Endothelial cell of umbilical vein (primary cell): ENCODE measurements around the gene NELFCD. TPM values are rescaled to one million over a fixed set of nuclear protein-coding genes. Genes with fewer than 3 reads are reported as not detected.

Experiments used
- BruUV-seq: library from RNA; stranded (reverse); fragments of 400-500 nt; replicated peaks from 2 replicates; lab custom pipeline; 2021; lab: Mats Ljungman, UMichigan
- CTCF ChIA-PET: fragments of 300-600, 350-600 bp; sonication (Branson Sonifier 250); formaldehyde crosslinking; loops from one replicate; lab custom pipeline; 2021; ENCODE audit warnings: antibody characterized with exemption, inconsistent platforms; lab: Charles Lee
- POLR2A ChIA-PET: fragments of 300-600, 350-600 bp; sonication (Branson Sonifier 250); formaldehyde crosslinking; loops from one replicate; lab custom pipeline; 2021; ENCODE audit warnings: antibody characterized with exemption, inconsistent platforms; lab: Charles Lee
- DNase-seq: peaks from one replicate; pipeline ENCODE4 v3.0.0-alpha.2; 2011; ENCODE audit warnings: low read depth, low spot score
- FAIRE-seq: peaks from 2 replicates; lab custom pipeline; 2011; peaks lifted over from hg19 to GRCh38; lab: Jason Lieb, UNC
- H2AFZ ChIP-seq: 2 replicates; pipeline ENCODE4 v1.6.0; 2012; ENCODE audit warnings: low read depth, low read length, control low read depth, inconsistent platforms
- H3K27ac ChIP-seq: 2 replicates; pipeline ENCODE4 v1.5.1; 2011; ENCODE audit warnings: low read depth, mild to moderate bottlenecking, control low read depth, low read length, moderate library complexity; ENCODE audit not compliant: insufficient read depth
- H3K27me3 ChIP-seq, 2 experiments: 2 replicates each; pipeline versions ENCODE4 v1.6.0 to v1.6.1; 2011; ENCODE audit warnings: low read length in 2 of 2, mixed read lengths in 1 of 2; ENCODE audit not compliant: control insufficient read depth in 2 of 2, insufficient read depth in 2 of 2
- H3K36me3 ChIP-seq, 2 experiments: 2 replicates in 1 of 2; 3 replicates in 1 of 2; pipeline ENCODE4 v1.5.1; 2011; ENCODE audit warnings: low read length in 2 of 2, mild to moderate bottlenecking in 1 of 2, moderate library complexity in 1 of 2; ENCODE audit not compliant: control insufficient read depth in 2 of 2, insufficient read depth in 2 of 2; ENCODE audit errors: extremely low read depth in 1 of 2
- H3K4me1 ChIP-seq: 3 replicates; pipeline ENCODE4 v1.5.1; 2011; ENCODE audit warnings: mild to moderate bottlenecking, low read length; ENCODE audit not compliant: control insufficient read depth, insufficient read depth; ENCODE audit errors: extremely low read depth
- H3K4me2 ChIP-seq: 2 replicates; pipeline ENCODE4 v1.6.1; 2011; ENCODE audit warnings: low read length, control low read depth, mixed read lengths; ENCODE audit not compliant: insufficient read depth
- H3K4me3 ChIP-seq, 3 experiments: fragments of 200-600 bp in 1 of 3; sonication (generic), shearing (Covaris generic) in 1 of 3; replicated peaks in 1 of 3; 2 replicates each; pipeline ENCODE4 v1.5.1; 2011 to 2016; ENCODE audit warnings: control low read depth in 3 of 3, low read length in 3 of 3, mild to moderate bottlenecking in 2 of 3, inconsistent platforms in 1 of 3, low read depth in 1 of 3, moderate library complexity in 1 of 3; ENCODE audit not compliant: insufficient read depth in 1 of 3
- H3K79me2 ChIP-seq: 2 replicates; pipeline ENCODE4 v1.6.0; 2012; ENCODE audit warnings: low read length, inconsistent platforms; ENCODE audit not compliant: control insufficient read depth, insufficient read depth
- H3K9ac ChIP-seq: replicated peaks from 2 replicates; pipeline ENCODE3; 2011; ENCODE audit warnings: low read length, control low read depth; ENCODE audit not compliant: insufficient read depth; ENCODE audit errors: extremely low read depth
- H3K9me1 ChIP-seq: replicated peaks from 3 replicates; pipeline ENCODE4 v1.6.0; 2011; ENCODE audit warnings: mild to moderate bottlenecking, low read length; ENCODE audit not compliant: control insufficient read depth, insufficient read depth; ENCODE audit errors: extremely low read depth
- H3K9me3 ChIP-seq: replicated peaks from 2 replicates; pipeline ENCODE4 v1.5.1; 2012; ENCODE audit warnings: low read length, inconsistent platforms; ENCODE audit not compliant: control insufficient read depth, insufficient read depth
- H4K20me1 ChIP-seq: replicated peaks from 2 replicates; pipeline ENCODE3; 2011; ENCODE audit warnings: mild to moderate bottlenecking, low read length; ENCODE audit not compliant: control insufficient read depth, insufficient read depth; ENCODE audit errors: extremely low read depth
- CTCF ChIP-seq, 2 donors: IDR thresholded peaks; 1 replicate in 1 of 2; 2 replicates in 1 of 2; pipeline ENCODE4 v1.5.1; 2011; ENCODE audit warnings: low read length in 2 of 2, mild to moderate bottlenecking in 2 of 2, moderate library complexity in 2 of 2, control low read depth in 1 of 2, inconsistent platforms in 1 of 2, low read depth in 1 of 2; ENCODE audit not compliant: insufficient read depth in 1 of 2; ENCODE audit errors: extremely low read depth in 1 of 2
- EZH2 ChIP-seq: IDR thresholded peaks from 2 replicates; pipeline ENCODE4 v1.6.1; 2012; ENCODE audit warnings: borderline replicate concordance, low read depth, mild to moderate bottlenecking, moderate library complexity, low read length, inconsistent platforms; ENCODE audit not compliant: severe bottlenecking
- FOS ChIP-seq: IDR thresholded peaks from 2 replicates; pipeline ENCODE4 v1.6.1; 2011; ENCODE audit warnings: mild to moderate bottlenecking, low read length, moderate library complexity, borderline replicate concordance; ENCODE audit not compliant: insufficient read depth
- GATA2 ChIP-seq: IDR thresholded peaks from 2 replicates; pipeline ENCODE4 v1.7.0; 2011; ENCODE audit warnings: low read depth, mild to moderate bottlenecking, moderate library complexity, mixed read lengths, low read length; ENCODE audit not compliant: insufficient read length, insufficient read depth
- JUN ChIP-seq: IDR thresholded peaks from 2 replicates; pipeline ENCODE4 v1.6.1; 2011; ENCODE audit warnings: borderline replicate concordance, low read depth; ENCODE audit not compliant: insufficient read length, insufficient read depth
- MAX ChIP-seq: IDR thresholded peaks from 2 replicates; pipeline ENCODE4 v1.6.1; 2011; ENCODE audit not compliant: insufficient read depth, insufficient read length
- MYC ChIP-seq: IDR thresholded peaks from one replicate; pipeline ENCODE4 v1.6.1; 2011; ENCODE audit warnings: mild to moderate bottlenecking, low read depth, low read length
- POLR2A ChIP-seq: IDR thresholded peaks from 2 replicates; pipeline ENCODE4 v1.6.1; 2012; ENCODE audit warnings: low read depth, mild to moderate bottlenecking, control low read depth, low read length
- POLR2AphosphoS5 ChIP-seq: IDR thresholded peaks from 2 replicates; pipeline ENCODE4 v1.6.1; 2012; ENCODE audit warnings: low read depth, mild to moderate bottlenecking, control low read depth, low read length, moderate library complexity; ENCODE audit not compliant: insufficient read depth
- dilution Hi-C: fragments of 300-500 bp; cut with MboI; formaldehyde crosslinking; loops from one replicate; pipeline ENCODE4 v1.15.0; 2019; ENCODE audit warnings: low sequenced_read_pairs; ENCODE audit not compliant: extremely low pct_ligation_motif_present
- intact Hi-C: fragments of 100-400 bp; cut with micrococcal nuclease; formaldehyde crosslinking; loops from one replicate; pipeline ENCODE4 v1.10.0; 2022
- polyA plus RNA-seq, 4 experiments: library from polyadenylated mRNA; depleted of rRNA in 3 of 4; stranded (reverse) in 3 of 4; unstranded in 1 of 4; fragments of >200 nt; gene quantifications; 2 replicates each; pipeline versions ENCODE4 v1.2.1 to v1.2.3, GENCODE V29; 2011 to 2012; ENCODE audit warnings: missing spikeins in 1 of 4
- total RNA-seq: library from RNA; stranded (reverse); gene quantifications from 2 replicates; pipeline ENCODE4 v1.2.3, GENCODE V29; 2021

Gene NELFCD
- total and polyA plus RNA-seq, 2 donors (not counting 3 experiments of a cell fraction or from before 2014, with no cell fraction given): 90.1 to 92.5 TPM

- Histone ChIP-seq H3K27me3 (no peaks in the 10 kb centered on the region), H3K9ac (peak overlapping the region; percentile 94), H3K4me1 (peaks cover 29% of the 10 kb centered on the region), H3K27ac (peak overlapping the region; percentile 89), H3K9me1 (no peaks in the 10 kb centered on the region), H3K36me3 (peaks cover 0 to 23% of the 10 kb centered on the region in 2 experiments), H3K79me2 (peaks cover 42% of the 10 kb centered on the region), H3K4me2 (peak overlapping the region; percentile 81), H2AFZ (no peak overlapping the region), H4K20me1 (no peaks in the 10 kb centered on the region), H3K9me3 (no peaks in the 10 kb centered on the region), H3K4me3 (peak overlapping the region; percentile 64 to 74 (median 68))
- intact Hi-C loops: loop anchor here (1.0 kb wide), 2 partner anchors 27 to 37 kb away; partner anchors contain the start of genes ATP5F1E and PRELID3B
- no peak for FAIRE-seq
- no peak for DNase-seq
- TSS peak; percentile 21 for BruUV-seq
- TF ChIP-seq EZH2 (no peak), JUN (no peak), POLR2A (no peak), GATA2 (no peak), POLR2AphosphoS5 (no peak), MAX (no peak), CTCF (IDR thresholded peaks at IDR 0.05; ENCODE audit: extremely low read depth in 1 of 2, insufficient read depth in 1 of 2, low read depth in 1 of 2, low read length in 2 of 2) (no peak), FOS (no peak), MYC (no peak)
- ChIA-PET CTCF (interaction anchor here (1.2 to 1.5 kb wide), 2 partner anchors 10 to 26 kb away, joined by 3 to 6 read pairs; partner anchors contain the start of gene ATP5F1E), POLR2A (no interaction called here)
- dilution Hi-C loops: no loop called here
These were observed 24.6 kb downstream of the NELFCD start for GRCh38 chr20:59005523-59006166.
